ENCODE measurements around the gene LSAMP.
"Not testable (repeated sequence)": the region's sequence is repeated elsewhere in the genome, so short reads cannot be mapped to it uniquely, and the experiment has no call there.

The LSAMP gene

GRCh38 chr3:116254541-116254940 lies 190.7 kb downstream of the LSAMP start:
- H3K4me1 Mint-ChIP-seq (ENCODE audit: low read depth in 2 of 2), result no peaks in the 10 kb centered on the region
- no peaks in the 10 kb centered on the region for H3K36me3 Mint-ChIP-seq (ENCODE audit: insufficient read depth)
- no peaks in the 10 kb centered on the region for H3K27me3 Mint-ChIP-seq
- H3K27ac Mint-ChIP-seq, result no peak overlapping the region
- H3K4me3 Mint-ChIP-seq, result no peak overlapping the region
- ATAC-seq (replicated peaks) (no peak), DNase-seq (no peak)
- H3K9me3 Mint-ChIP-seq, result no peaks in the 10 kb centered on the region

- no peaks in the 10 kb centered on the region for H3K9me3 Mint-ChIP-seq
- DNase-seq, result no peak
- no peak overlapping the region for H3K27ac Mint-ChIP-seq
- no peaks in the 10 kb centered on the region for H3K27me3 Mint-ChIP-seq
- no peaks in the 10 kb centered on the region for H3K36me3 Mint-ChIP-seq (ENCODE audit: insufficient read depth)
- no peak overlapping the region for H3K4me3 Mint-ChIP-seq
- no peak for ATAC-seq (replicated peaks)
- H3K4me1 Mint-ChIP-seq (ENCODE audit: low read depth in 2 of 2), result no peaks in the 10 kb centered on the region
Measured at GRCh38 chr3:116253511-116253910, 191.8 kb downstream of the LSAMP start.

- no peaks in the 10 kb centered on the region for H3K27me3 Mint-ChIP-seq
- DNase-seq (no peak), ATAC-seq (replicated peaks) (no peak)
- no peaks in the 10 kb centered on the region for H3K36me3 Mint-ChIP-seq (ENCODE audit: insufficient read depth)
- no peak overlapping the region for H3K4me3 Mint-ChIP-seq
- no peaks in the 10 kb centered on the region for H3K4me1 Mint-ChIP-seq (ENCODE audit: low read depth in 2 of 2)
- H3K27ac Mint-ChIP-seq, result no peak overlapping the region
- H3K9me3 Mint-ChIP-seq, result peaks cover 9 to 23% of the 10 kb centered on the region in 2 donors
Measured at GRCh38 chr3:116247605-116248004, 197.7 kb downstream of the LSAMP start.

GRCh38 chr3:116246406-116246980 lies 198.8 kb downstream of the LSAMP start:
- ATAC-seq (replicated peaks) (no peak), DNase-seq (no peak)
- no peaks in the 10 kb centered on the region for H3K36me3 Mint-ChIP-seq (ENCODE audit: insufficient read depth)
- H3K9me3 Mint-ChIP-seq, result peaks cover 9 to 23% of the 10 kb centered on the region in 2 donors
- H3K4me3 Mint-ChIP-seq, result no peak overlapping the region
- no peak overlapping the region for H3K27ac Mint-ChIP-seq
- no peaks in the 10 kb centered on the region for H3K4me1 Mint-ChIP-seq (ENCODE audit: low read depth in 2 of 2)
- no peaks in the 10 kb centered on the region for H3K27me3 Mint-ChIP-seq

GRCh38 chr3:116242825-116243224 lies 202.5 kb downstream of the LSAMP start:
- Mint-ChIP-seq H3K4me1 (ENCODE audit: low read depth in 2 of 2) (no peaks in the 10 kb centered on the region), H3K27ac (no peak overlapping the region), H3K4me3 (no peak overlapping the region), H3K9me3 (peaks cover 7 to 18% of the 10 kb centered on the region in 2 donors), H3K36me3 (ENCODE audit: insufficient read depth) (no peaks in the 10 kb centered on the region), H3K27me3 (no peaks in the 10 kb centered on the region)
- ATAC-seq (replicated peaks) (no peak), DNase-seq (no peak)

GRCh38 chr3:116241677-116242076 lies 203.6 kb downstream of the LSAMP start:
- Mint-ChIP-seq H3K27me3 (no peaks in the 10 kb centered on the region), H3K4me1 (ENCODE audit: low read depth in 2 of 2) (no peaks in the 10 kb centered on the region), H3K4me3 (no peak overlapping the region), H3K9me3 (peaks cover 5 to 14% of the 10 kb centered on the region in 2 donors), H3K36me3 (ENCODE audit: insufficient read depth) (no peaks in the 10 kb centered on the region), H3K27ac (no peak overlapping the region)
- ATAC-seq (replicated peaks), result no peak
- no peak for DNase-seq

GRCh38 chr3:116240261-116240660 lies 205.0 kb downstream of the LSAMP start:
- Mint-ChIP-seq H3K9me3 (peaks cover 5 to 14% of the 10 kb centered on the region in 2 donors), H3K36me3 (ENCODE audit: insufficient read depth) (no peaks in the 10 kb centered on the region), H3K27ac (no peak overlapping the region), H3K4me1 (ENCODE audit: low read depth in 2 of 2) (no peaks in the 10 kb centered on the region), H3K27me3 (no peaks in the 10 kb centered on the region), H3K4me3 (no peak overlapping the region)
- DNase-seq (no peak), ATAC-seq (replicated peaks) (no peak)

- no peak for ATAC-seq (replicated peaks)
- H3K9me3 Mint-ChIP-seq, result peaks cover under 1 to 3% of the 10 kb centered on the region in 2 donors
- H3K27ac Mint-ChIP-seq, result no peak overlapping the region
- no peaks in the 10 kb centered on the region for H3K27me3 Mint-ChIP-seq
- H3K4me1 Mint-ChIP-seq (ENCODE audit: low read depth in 2 of 2), result no peaks in the 10 kb centered on the region
- no peak overlapping the region for H3K4me3 Mint-ChIP-seq
- DNase-seq, result no peak
- H3K36me3 Mint-ChIP-seq (ENCODE audit: insufficient read depth), result no peaks in the 10 kb centered on the region
Measured at GRCh38 chr3:116238846-116239565, 206.3 kb downstream of the LSAMP start.

GRCh38 chr3:116233711-116234357 lies 211.5 kb downstream of the LSAMP start:
- no peaks in the 10 kb centered on the region for H3K27me3 Mint-ChIP-seq
- H3K4me1 Mint-ChIP-seq (ENCODE audit: low read depth in 2 of 2), result no peaks in the 10 kb centered on the region
- peaks cover 0 to 7% of the 10 kb centered on the region in 2 donors for H3K9me3 Mint-ChIP-seq
- no peaks in the 10 kb centered on the region for H3K36me3 Mint-ChIP-seq (ENCODE audit: insufficient read depth)
- H3K27ac Mint-ChIP-seq, result no peak overlapping the region
- ATAC-seq (replicated peaks) (no peak), DNase-seq (no peak)
- no peak overlapping the region for H3K4me3 Mint-ChIP-seq

- DNase-seq, result no peak
- peaks cover 0 to 7% of the 10 kb centered on the region in 2 donors for H3K9me3 Mint-ChIP-seq
- no peaks in the 10 kb centered on the region for H3K4me1 Mint-ChIP-seq (ENCODE audit: low read depth in 2 of 2)
- no peak overlapping the region for H3K27ac Mint-ChIP-seq
- no peak for ATAC-seq (replicated peaks)
- no peak overlapping the region for H3K4me3 Mint-ChIP-seq
- H3K36me3 Mint-ChIP-seq (ENCODE audit: insufficient read depth), result no peaks in the 10 kb centered on the region
- H3K27me3 Mint-ChIP-seq, result no peaks in the 10 kb centered on the region
Measured at GRCh38 chr3:116230431-116231020, 214.8 kb downstream of the LSAMP start.

GRCh38 chr3:116226266-116226665 lies 219.0 kb downstream of the LSAMP start:
- ATAC-seq (replicated peaks) (no peak), DNase-seq (no peak)
- Mint-ChIP-seq H3K36me3 (ENCODE audit: insufficient read depth) (no peaks in the 10 kb centered on the region), H3K4me1 (ENCODE audit: low read depth in 2 of 2) (no peaks in the 10 kb centered on the region), H3K9me3 (peaks cover 0 to 3% of the 10 kb centered on the region in 2 donors), H3K27ac (no peak overlapping the region), H3K27me3 (no peaks in the 10 kb centered on the region), H3K4me3 (no peak overlapping the region)

- no peaks in the 10 kb centered on the region for H3K36me3 Mint-ChIP-seq (ENCODE audit: insufficient read depth)
- peaks cover 9% of the 10 kb centered on the region in 2 donors for H3K9me3 Mint-ChIP-seq
- DNase-seq, result no peak
- H3K27me3 Mint-ChIP-seq, result no peaks in the 10 kb centered on the region
- ATAC-seq (replicated peaks), result no peak
- H3K4me1 Mint-ChIP-seq (ENCODE audit: low read depth in 2 of 2), result no peaks in the 10 kb centered on the region
- no peak overlapping the region for H3K27ac Mint-ChIP-seq
- no peak overlapping the region for H3K4me3 Mint-ChIP-seq
Measured at GRCh38 chr3:116216761-116217160, 228.5 kb downstream of the LSAMP start.

- Mint-ChIP-seq H3K9me3 (peaks cover 8% of the 10 kb centered on the region in 2 donors), H3K36me3 (ENCODE audit: insufficient read depth) (no peaks in the 10 kb centered on the region), H3K27me3 (no peaks in the 10 kb centered on the region), H3K4me3 (no peak overlapping the region), H3K4me1 (ENCODE audit: low read depth in 2 of 2) (no peaks in the 10 kb centered on the region), H3K27ac (no peak overlapping the region)
- DNase-seq, result no peak
- no peak for ATAC-seq (replicated peaks)
Measured at GRCh38 chr3:116211901-116212300, 233.4 kb downstream of the LSAMP start.

GRCh38 chr3:116208830-116209229 lies 236.5 kb downstream of the LSAMP start:
- H3K9me3 Mint-ChIP-seq; H3K4me3 Mint-ChIP-seq; H3K36me3 Mint-ChIP-seq (ENCODE audit: insufficient read depth); ATAC-seq (replicated peaks); H3K4me1 Mint-ChIP-seq (ENCODE audit: low read depth in 2 of 2); H3K27me3 Mint-ChIP-seq; DNase-seq; H3K27ac Mint-ChIP-seq: not testable (repeated sequence)

Measured in effector memory CD8-positive, alpha-beta T cell (primary cell).